Effector memory CD8-positive, alpha-beta T cell (primary cell): ENCODE measurements around the gene MS4A10.

ENCODE experiments used
- ATAC-seq: fragments of 150-1000 bp; cut with Tn5 transposase; replicated peaks from 2 replicates; pipeline ENCODE4 v1.10.0; 2021; ENCODE audit warnings: mild to moderate bottlenecking, moderate library complexity
- DNase-seq, 3 experiments: peaks; one replicate each; pipeline ENCODE4 v3.0.0; 2021
- H3K27ac Mint-ChIP-seq, 2 donors: one replicate each; pipeline ENCODE4 v1.8.0; 2022; ENCODE audit warnings: mild to moderate bottlenecking in 2 of 2, mixed read lengths in 2 of 2, moderate library complexity in 2 of 2
- H3K27me3 Mint-ChIP-seq, 2 donors: one replicate each; pipeline ENCODE4 v1.8.0; 2022; ENCODE audit warnings: mixed read lengths in 2 of 2
- H3K36me3 Mint-ChIP-seq: one replicate; pipeline ENCODE4 v1.8.0; 2022; ENCODE audit warnings: mild to moderate bottlenecking, moderate library complexity, mixed read lengths; ENCODE audit not compliant: insufficient read depth
- H3K4me1 Mint-ChIP-seq, 2 donors: one replicate each; pipeline ENCODE4 v1.8.0; 2022; ENCODE audit warnings: low read depth in 2 of 2, mixed read lengths in 2 of 2
- H3K4me3 Mint-ChIP-seq, 2 donors: one replicate each; pipeline ENCODE4 v1.8.0; 2022; ENCODE audit warnings: mild to moderate bottlenecking in 2 of 2, mixed read lengths in 2 of 2, moderate library complexity in 2 of 2
- H3K9me3 Mint-ChIP-seq, 2 donors: one replicate each; pipeline ENCODE4 v1.8.0; 2022; ENCODE audit warnings: mixed read lengths in 2 of 2

MS4A10 gene

DNA sequence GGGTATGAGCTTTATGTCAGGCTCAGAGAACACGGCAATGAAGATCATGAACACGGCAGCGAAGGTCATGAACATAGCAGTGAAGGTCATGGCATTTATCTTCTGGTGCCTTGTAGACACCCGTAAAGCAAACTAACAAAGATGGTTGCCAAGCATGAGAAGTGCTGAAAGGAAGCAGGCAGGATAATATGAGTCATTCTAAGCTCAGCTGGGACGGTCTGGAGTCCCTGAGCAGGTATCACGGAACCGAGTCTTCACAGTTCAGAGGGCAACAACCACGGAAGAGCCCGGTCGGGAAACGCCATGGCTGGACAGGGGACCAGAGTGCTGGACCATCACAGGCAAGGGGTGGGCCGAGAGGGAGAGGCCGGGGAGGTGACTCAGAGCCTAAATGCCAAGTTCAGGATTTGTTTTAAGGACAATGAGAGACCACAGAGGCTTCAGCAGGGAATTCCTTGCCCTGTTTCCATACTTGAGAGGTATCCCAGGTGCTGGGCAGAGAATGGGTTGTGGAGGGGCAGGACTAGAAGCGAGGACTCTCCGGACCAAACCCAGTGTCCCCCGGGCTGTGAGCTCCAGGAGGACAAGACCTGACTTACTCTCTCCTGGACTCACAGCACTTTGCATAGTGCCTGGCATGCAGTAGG, 13.1 kb upstream of the MS4A10 start:
- DNase-seq = no peak
- H3K27ac Mint-ChIP-seq = no peak overlapping the region
- no peak overlapping the region for H3K4me3 Mint-ChIP-seq
- peaks cover 30 to 68% of the 10 kb centered on the region in 2 donors for H3K27me3 Mint-ChIP-seq
- H3K36me3 Mint-ChIP-seq = no peaks in the 10 kb centered on the region
- no peak for ATAC-seq
- no peaks in the 10 kb centered on the region for H3K9me3 Mint-ChIP-seq
- peaks cover 7 to 11% of the 10 kb centered on the region in 2 donors for H3K4me1 Mint-ChIP-seq

GRCh38 chr11:60772666-60773065, 12.5 kb upstream of the MS4A10 start:
- no peak overlapping the region for H3K27ac Mint-ChIP-seq
- peaks cover 7 to 11% of the 10 kb centered on the region in 2 donors for H3K4me1 Mint-ChIP-seq
- DNase-seq (no peak), ATAC-seq (no peak)
- H3K36me3 Mint-ChIP-seq = no peaks in the 10 kb centered on the region
- H3K27me3 Mint-ChIP-seq = peaks cover 27 to 64% of the 10 kb centered on the region in 2 donors
- H3K9me3 Mint-ChIP-seq = no peaks in the 10 kb centered on the region
- H3K4me3 Mint-ChIP-seq = no peak overlapping the region

GRCh38 chr11:60774726-60775125, 10.4 kb upstream of the MS4A10 start:
- H3K4me1 Mint-ChIP-seq = peaks cover 7 to 11% of the 10 kb centered on the region in 2 donors
- peak overlapping the region in 1 of 2 donors; percentile 30 for H3K4me3 Mint-ChIP-seq
- H3K9me3 Mint-ChIP-seq = no peaks in the 10 kb centered on the region
- ATAC-seq (no peak), DNase-seq (no peak)
- H3K27me3 Mint-ChIP-seq = peaks cover 15 to 46% of the 10 kb centered on the region in 2 donors
- H3K27ac Mint-ChIP-seq = no peak overlapping the region
- H3K36me3 Mint-ChIP-seq = no peaks in the 10 kb centered on the region

- no peaks in the 10 kb centered on the region for H3K9me3 Mint-ChIP-seq
- DNase-seq (peak; percentile 66 to 80 (median 71)), ATAC-seq (peak; percentile 95)
- H3K36me3 Mint-ChIP-seq = no peaks in the 10 kb centered on the region
- H3K27ac Mint-ChIP-seq = no peak overlapping the region
- peaks cover 7 to 11% of the 10 kb centered on the region in 2 donors for H3K4me1 Mint-ChIP-seq
- H3K4me3 Mint-ChIP-seq = no peak overlapping the region
- H3K27me3 Mint-ChIP-seq = peaks cover 10 to 40% of the 10 kb centered on the region in 2 donors
Observed at GRCh38 chr11:60775420-60775961, 9.6 kb upstream of the MS4A10 start.

GRCh38 chr11:60776167-60776566, 9.0 kb upstream of the MS4A10 start:
- ATAC-seq (no peak), DNase-seq (no peak)
- Mint-ChIP-seq H3K4me3 (no peak overlapping the region), H3K4me1 (peaks cover 7 to 11% of the 10 kb centered on the region in 2 donors), H3K27me3 (peaks cover 9 to 37% of the 10 kb centered on the region in 2 donors), H3K27ac (no peak overlapping the region), H3K36me3 (no peaks in the 10 kb centered on the region), H3K9me3 (no peaks in the 10 kb centered on the region)

DNA sequence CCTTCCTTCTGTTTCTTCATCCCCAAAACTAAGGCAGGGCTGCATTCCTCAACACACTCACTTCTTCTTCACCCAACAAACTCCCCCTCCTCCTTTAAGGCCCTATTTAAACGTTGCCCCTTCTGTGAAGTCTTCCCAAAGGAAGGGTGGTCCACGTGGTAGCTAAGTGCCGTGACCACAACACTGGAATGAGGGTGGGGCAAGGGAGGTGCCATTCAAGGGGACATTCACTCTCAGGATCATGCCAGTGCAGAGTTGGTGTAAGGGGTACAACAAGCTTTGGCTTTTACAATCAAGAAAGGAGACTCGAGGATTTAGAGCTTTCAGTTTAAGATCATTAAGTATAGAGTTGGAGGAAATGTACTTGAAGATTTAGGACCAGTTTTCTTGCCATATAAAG, 8.0 kb upstream of the MS4A10 start:
- no peak overlapping the region for H3K27ac Mint-ChIP-seq
- peaks cover 0 to 27% of the 10 kb centered on the region in 2 donors for H3K27me3 Mint-ChIP-seq
- ATAC-seq (no peak), DNase-seq (no peak)
- peaks cover 7 to 11% of the 10 kb centered on the region in 2 donors for H3K4me1 Mint-ChIP-seq
- no peaks in the 10 kb centered on the region for H3K36me3 Mint-ChIP-seq
- no peaks in the 10 kb centered on the region for H3K9me3 Mint-ChIP-seq
- H3K4me3 Mint-ChIP-seq = no peak overlapping the region

GRCh38 chr11:60777572-60777971, 7.6 kb upstream of the MS4A10 start:
- ATAC-seq (no peak), DNase-seq (no peak)

DNA sequence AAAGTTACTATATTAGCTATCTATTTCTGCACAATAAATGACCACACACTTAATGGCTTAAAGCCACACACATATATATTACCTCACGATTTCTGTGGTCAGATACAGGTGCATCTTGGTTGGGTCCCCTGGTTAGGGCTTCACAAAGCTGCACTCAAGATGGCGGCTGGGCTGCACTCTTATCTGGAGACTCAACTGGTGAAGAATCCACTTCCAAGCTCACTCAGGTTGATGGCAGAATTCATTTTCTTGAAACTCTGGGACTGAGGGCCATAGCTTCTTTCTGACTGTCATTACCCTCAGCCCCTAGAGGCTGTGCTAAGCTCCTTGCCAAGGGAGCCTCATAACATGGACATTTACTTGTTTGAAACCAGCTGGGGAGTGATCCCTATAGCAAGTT, 5.1 kb upstream of the MS4A10 start:
- no peak for DNase-seq
- Mint-ChIP-seq H3K9me3 (no peaks in the 10 kb centered on the region), H3K27ac (no peak overlapping the region)

More at GRCh38 chr11:60777572-60777971, 7.6 kb upstream of the MS4A10 start:
- no peaks in the 10 kb centered on the region for H3K36me3 Mint-ChIP-seq
- H3K27ac Mint-ChIP-seq = no peak overlapping the region
- peaks cover 0 to 23% of the 10 kb centered on the region in 2 donors for H3K27me3 Mint-ChIP-seq
- H3K4me1 Mint-ChIP-seq = peaks cover 7 to 11% of the 10 kb centered on the region in 2 donors
- H3K4me3 Mint-ChIP-seq = no peak overlapping the region
- no peaks in the 10 kb centered on the region for H3K9me3 Mint-ChIP-seq

GRCh38 chr11:60780774-60781173, 4.4 kb upstream of the MS4A10 start:
- DNase-seq = no peak
- H3K27ac Mint-ChIP-seq = no peak overlapping the region
- no peaks in the 10 kb centered on the region for H3K9me3 Mint-ChIP-seq
- no peaks in the 10 kb centered on the region for H3K4me1 Mint-ChIP-seq
- ATAC-seq = no peak
- H3K36me3 Mint-ChIP-seq = no peaks in the 10 kb centered on the region
- H3K4me3 Mint-ChIP-seq = no peak overlapping the region
- H3K27me3 Mint-ChIP-seq = no peaks in the 10 kb centered on the region

More for the DNA sequence above, 5.1 kb upstream of the MS4A10 start:
- no peaks in the 10 kb centered on the region for H3K36me3 Mint-ChIP-seq
- no peak overlapping the region for H3K4me3 Mint-ChIP-seq
- ATAC-seq = no peak
- H3K4me1 Mint-ChIP-seq = peaks cover 0 to 3% of the 10 kb centered on the region in 2 donors
- H3K27me3 Mint-ChIP-seq = no peaks in the 10 kb centered on the region

DNA sequence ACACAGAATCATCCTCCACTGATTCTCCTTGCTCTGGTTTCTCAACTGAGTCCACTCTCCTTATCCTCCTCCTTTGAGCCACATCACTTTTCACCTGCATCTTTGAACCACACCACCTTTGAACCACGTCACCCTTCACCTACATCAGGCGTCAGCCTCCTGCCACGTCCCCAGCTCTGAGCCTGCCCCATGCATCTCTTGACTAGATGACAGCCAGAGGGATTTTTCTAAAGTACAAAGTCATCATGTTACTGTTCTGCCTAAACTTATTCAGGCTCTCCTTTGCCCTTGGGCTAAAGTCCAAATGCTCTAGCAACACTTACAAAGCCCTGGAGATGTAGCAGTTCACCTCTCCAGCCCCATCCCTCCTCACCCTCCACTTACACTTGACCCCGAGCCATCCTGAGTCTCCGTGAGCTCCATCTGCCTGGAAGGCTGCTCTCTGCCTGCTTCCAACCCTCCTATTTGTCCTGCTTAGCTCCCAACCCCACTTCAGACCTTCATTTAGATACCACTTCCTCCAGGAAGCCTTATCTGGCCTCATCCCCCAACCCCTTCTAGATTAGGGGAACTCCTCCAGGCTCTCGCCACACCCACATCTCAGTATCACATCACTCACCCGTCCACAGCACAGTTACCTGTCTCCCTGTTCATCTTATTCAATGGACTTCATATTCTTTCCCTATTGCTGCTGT, 3.7 kb upstream of the MS4A10 start:
- Mint-ChIP-seq H3K4me1 (no peaks in the 10 kb centered on the region), H3K27ac (no peak overlapping the region), H3K27me3 (no peaks in the 10 kb centered on the region), H3K36me3 (no peaks in the 10 kb centered on the region), H3K4me3 (no peak overlapping the region), H3K9me3 (no peaks in the 10 kb centered on the region)
- DNase-seq = no peak
- ATAC-seq = no peak

- H3K4me1 Mint-ChIP-seq = no peaks in the 10 kb centered on the region
- no peaks in the 10 kb centered on the region for H3K27me3 Mint-ChIP-seq
- H3K4me3 Mint-ChIP-seq = no peak overlapping the region
- no peak overlapping the region for H3K27ac Mint-ChIP-seq
- H3K9me3 Mint-ChIP-seq = no peaks in the 10 kb centered on the region
- DNase-seq (no peak), ATAC-seq (no peak)
- H3K36me3 Mint-ChIP-seq = no peaks in the 10 kb centered on the region
Observed at GRCh38 chr11:60781981-60782316, 3.2 kb upstream of the MS4A10 start.

GRCh38 chr11:60782393-60783140, 2.6 kb upstream of the MS4A10 start:
- H3K4me1 Mint-ChIP-seq = no peaks in the 10 kb centered on the region
- no peak overlapping the region for H3K27ac Mint-ChIP-seq
- ATAC-seq = no peak
- no peaks in the 10 kb centered on the region for H3K27me3 Mint-ChIP-seq
- no peaks in the 10 kb centered on the region for H3K36me3 Mint-ChIP-seq
- H3K4me3 Mint-ChIP-seq = no peak overlapping the region
- DNase-seq = no peak
- no peaks in the 10 kb centered on the region for H3K9me3 Mint-ChIP-seq

GRCh38 chr11:60783141-60783484, 2.0 kb upstream of the MS4A10 start:
- no peaks in the 10 kb centered on the region for H3K4me1 Mint-ChIP-seq
- DNase-seq (no peak), ATAC-seq (no peak)
- H3K4me3 Mint-ChIP-seq = no peak overlapping the region
- H3K27me3 Mint-ChIP-seq = no peaks in the 10 kb centered on the region
- H3K27ac Mint-ChIP-seq = no peak overlapping the region
- no peaks in the 10 kb centered on the region for H3K9me3 Mint-ChIP-seq
- H3K36me3 Mint-ChIP-seq = no peaks in the 10 kb centered on the region
